ENCODE measurements around the gene RER1. TPM values are rescaled to one million over a fixed set of nuclear protein-coding genes. Genes with fewer than 3 reads are reported as not detected.

Gene RER1
- total RNA-seq, 1 donor from 2014 or later = 105 TPM

GRCh38 chr1:2429780-2430591, 38.3 kb downstream of the RER1 start:
- Mint-ChIP-seq H3K4me1 (no peaks in the 10 kb centered on the region), H3K27me3 (peaks cover 3% of the 10 kb centered on the region), H3K27ac (no peak overlapping the region), H3K4me3 (no peak overlapping the region), H3K9me3 (no peaks in the 10 kb centered on the region), H3K36me3 (ENCODE audit: low read depth) (no peaks in the 10 kb centered on the region)
- CTCF ChIA-PET = interaction anchor here (0.6 to 1.0 kb wide), 2 partner anchors 117 to 259 kb away, joined by 3 read pairs; no protein-coding TSS in a partner anchor
- ATAC-seq (ENCODE audit: low read depth) = no peak
- intact Hi-C loops (cut with micrococcal nuclease) = no loop called here
- TF ChIP-seq CTCF (IDR thresholded peaks at IDR 0.05) = no peak
- POLR2A ChIA-PET = no interaction called here
- no peak for DNase-seq

GRCh38 chr1:2430592-2430973, 38.9 kb downstream of the RER1 start:
- POLR2A ChIA-PET = no interaction called here
- TF ChIP-seq CTCF (IDR thresholded peaks at IDR 0.05) = no peak

DNA sequence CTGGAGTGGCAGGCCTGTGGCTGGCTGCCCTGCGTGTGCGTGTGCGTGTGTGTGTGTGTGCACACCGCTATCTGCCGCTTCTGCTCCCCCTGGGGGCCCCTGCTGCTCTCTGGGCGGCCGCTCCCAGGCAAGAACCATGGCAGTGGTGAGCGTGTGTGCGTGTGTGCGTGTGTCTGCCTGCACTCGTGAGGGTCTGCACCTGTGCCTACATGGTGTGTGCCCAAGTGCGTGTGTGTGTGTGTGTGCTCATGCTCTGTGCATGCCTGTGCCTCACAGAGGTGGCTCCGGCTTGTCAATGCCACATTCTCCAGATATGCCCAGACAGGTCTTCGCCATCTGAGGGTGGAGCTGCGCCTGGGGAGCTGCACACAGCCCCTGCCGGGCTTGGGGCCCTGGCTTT, 39.5 kb downstream of the RER1 start:
- no peak for DNase-seq
- ATAC-seq (ENCODE audit: low read depth) = no peak
- peaks cover 3% of the 10 kb centered on the region for H3K27me3 Mint-ChIP-seq
- H3K9me3 Mint-ChIP-seq = no peaks in the 10 kb centered on the region
- H3K4me3 Mint-ChIP-seq = no peak overlapping the region
- no peak for TF ChIP-seq CTCF (IDR thresholded peaks at IDR 0.05)
- no peaks in the 10 kb centered on the region for H3K4me1 Mint-ChIP-seq
- POLR2A ChIA-PET = no interaction called here
- CTCF ChIA-PET = no interaction called here
- no peaks in the 10 kb centered on the region for H3K36me3 Mint-ChIP-seq (ENCODE audit: low read depth)
- H3K27ac Mint-ChIP-seq = no peak overlapping the region
- intact Hi-C loops (cut with micrococcal nuclease) = no loop called here

More at GRCh38 chr1:2430592-2430973, 38.9 kb downstream of the RER1 start:
- peaks cover 3% of the 10 kb centered on the region for H3K27me3 Mint-ChIP-seq
- H3K4me1 Mint-ChIP-seq = no peaks in the 10 kb centered on the region
- H3K9me3 Mint-ChIP-seq = no peaks in the 10 kb centered on the region
- H3K4me3 Mint-ChIP-seq = no peak overlapping the region
- intact Hi-C loops (cut with micrococcal nuclease) = no loop called here
- CTCF ChIA-PET = interaction anchor here (1.0 kb wide), 1 partner anchor 117 kb away, joined by 3 read pairs; no protein-coding TSS in a partner anchor
- ATAC-seq (ENCODE audit: low read depth) (no peak), DNase-seq (no peak)
- H3K27ac Mint-ChIP-seq = no peak overlapping the region
- H3K36me3 Mint-ChIP-seq (ENCODE audit: low read depth) = no peaks in the 10 kb centered on the region

DNA sequence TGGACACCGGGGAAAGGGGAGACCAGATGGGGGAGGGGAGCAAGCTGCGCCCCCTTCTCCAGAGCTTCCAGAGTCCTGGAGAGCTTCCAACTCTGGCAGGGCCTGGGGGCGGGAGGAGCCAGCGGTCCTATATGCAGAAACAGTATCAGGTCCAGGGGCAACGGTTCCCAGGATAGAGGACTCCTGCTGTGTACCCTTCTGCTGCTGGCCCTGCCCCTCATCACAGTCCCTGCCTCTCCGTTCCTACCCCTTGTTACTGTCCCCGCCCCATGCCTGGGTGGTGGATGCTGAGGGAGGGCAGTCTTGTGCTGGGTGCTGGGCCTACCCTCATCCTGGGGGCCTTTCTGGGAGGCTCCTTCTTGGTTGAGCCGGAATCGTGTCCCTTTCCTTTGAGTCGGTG, 39.9 kb downstream of the RER1 start:
- Mint-ChIP-seq H3K36me3 (ENCODE audit: low read depth) (no peaks in the 10 kb centered on the region), H3K4me3 (no peak overlapping the region), H3K27me3 (peaks cover 3% of the 10 kb centered on the region), H3K9me3 (no peaks in the 10 kb centered on the region), H3K27ac (no peak overlapping the region), H3K4me1 (no peaks in the 10 kb centered on the region)
- ChIA-PET POLR2A (no interaction called here), CTCF (no interaction called here)
- TF ChIP-seq CTCF (IDR thresholded peaks at IDR 0.05) = no peak
- DNase-seq (no peak), ATAC-seq (ENCODE audit: low read depth) (no peak)
- intact Hi-C loops (cut with micrococcal nuclease) = no loop called here

DNA sequence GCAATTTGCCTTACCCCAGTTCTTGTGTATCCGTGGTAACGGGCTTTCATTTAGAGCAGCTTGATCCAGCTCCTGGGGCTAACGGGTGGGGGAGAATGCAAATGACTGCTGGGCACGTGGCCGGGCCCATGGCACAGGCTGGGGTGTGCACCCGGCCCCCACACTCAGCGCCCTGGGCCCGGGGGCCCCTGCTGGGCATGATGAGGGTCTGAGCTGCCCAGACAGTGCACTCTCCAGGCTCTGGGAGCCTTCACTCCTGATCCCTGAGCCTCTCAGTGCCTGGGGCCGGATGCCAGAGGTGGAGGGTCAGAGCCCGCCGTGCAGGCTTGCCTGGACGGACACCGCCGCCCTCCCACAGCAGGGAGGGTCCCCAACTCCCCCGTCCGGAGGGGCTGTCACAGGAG, 40.8 kb downstream of the RER1 start:
- H3K9me3 Mint-ChIP-seq = no peaks in the 10 kb centered on the region
- ChIA-PET POLR2A (no interaction called here), CTCF (no interaction called here)
- no peak overlapping the region for H3K27ac Mint-ChIP-seq
- TF ChIP-seq CTCF (IDR thresholded peaks at IDR 0.05) = no peak
- H3K27me3 Mint-ChIP-seq = peaks cover 3% of the 10 kb centered on the region
- no peaks in the 10 kb centered on the region for H3K36me3 Mint-ChIP-seq (ENCODE audit: low read depth)
- intact Hi-C loops (cut with micrococcal nuclease) = no loop called here
- no peak overlapping the region for H3K4me3 Mint-ChIP-seq
- no peak for DNase-seq
- peaks cover 1% of the 10 kb centered on the region for H3K4me1 Mint-ChIP-seq
- no peak for ATAC-seq (ENCODE audit: low read depth)
